ENCODE results near the gene PCGF1. TPM values are rescaled to one million over a fixed set of nuclear protein-coding genes. Genes with fewer than 3 reads are reported as not detected.

Gene PCGF1
- total and polyA plus RNA-seq, 9 of the 15 experiments (the other 6 are each of a cell fraction or from before 2014, with no cell fraction given), result 20.3 to 45.7 (median 29.3) TPM

DNA sequence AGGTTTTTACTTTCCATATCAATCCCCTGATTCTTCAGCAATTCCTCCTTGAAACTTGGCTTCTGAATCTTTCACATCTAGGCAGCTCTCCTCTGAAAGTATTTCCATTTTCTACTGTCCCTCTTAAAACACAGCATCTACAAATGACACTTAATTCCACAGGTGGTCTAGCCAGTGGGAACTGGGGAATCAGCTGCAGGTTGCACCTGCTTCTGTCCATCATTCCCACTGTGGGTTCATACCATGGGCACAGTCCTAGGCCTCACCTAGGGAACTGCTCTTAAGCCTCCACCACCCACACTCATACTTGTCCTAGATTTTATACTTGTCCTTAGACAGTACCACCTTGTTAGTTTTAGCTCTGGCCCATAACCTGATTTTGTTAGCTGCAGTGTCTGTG, 44.0 kb upstream of the PCGF1 start:
- in situ Hi-C loops (cut with MboI) (no loop called here), intact Hi-C loops (cut with micrococcal nuclease) (no loop called here)
- no peaks in the 10 kb centered on the region for H3K9me1 ChIP-seq (ENCODE audit: control insufficient read depth, insufficient read depth, low read length)
- no peaks in the 10 kb centered on the region for H4K20me1 ChIP-seq (replicated peaks; ENCODE audit: control insufficient read depth, insufficient read depth, low read length)
- H3K4me3 ChIP-seq, result no peak overlapping the region
- POLR2A ChIA-PET, result interaction anchor here (0.5 to 1.5 kb wide), 3 partner anchors 9 to 148 kb away, joined by 3 to 4 read pairs (median 3); no protein-coding TSS in a partner anchor
- peaks cover 16% of the 10 kb centered on the region; the same call in 2 of the 3 replicates for H3K79me2 ChIP-seq (ENCODE audit: control insufficient read depth, insufficient read depth, low read length)
- CTCF ChIA-PET (ENCODE audit: low intra/inter-chr PET ratio), result no interaction called here
- no peak overlapping the region for H2AFZ ChIP-seq (ENCODE audit: low read depth, low read length)
- no peak for ATAC-seq
- TF ChIP-seq DPF2 (IDR thresholded peaks at IDR 0.05) (no peak), ZFPM2 (CRISPR knock-in tag; IDR thresholded peaks at IDR 0.05) (no peak), EWSR1 (IDR thresholded peaks at IDR 0.05; ENCODE audit: borderline replicate concordance, low read depth, partially characterized antibody) (no peak), ZBTB1 (CRISPR knock-in tag; IDR thresholded peaks at IDR 0.05; ENCODE audit: borderline replicate concordance, low read depth) (no peak), RBM34 (IDR thresholded peaks at IDR 0.05; ENCODE audit: borderline replicate concordance, insufficient read depth, low read length) (no peak), ELF1 (tag; IDR thresholded peaks at IDR 0.05) (no peak), FOXK2 (conservative IDR thresholded peaks at IDR 0.05 in 1 of 2, IDR thresholded peaks at IDR 0.05 in 1 of 2; ENCODE audit: low read depth in 2 of 2) (no peak), XRCC3 (IDR thresholded peaks at IDR 0.05) (no peak), ZNF785 (CRISPR knock-in tag; IDR thresholded peaks at IDR 0.05) (no peak), RBM39 (optimal IDR thresholded peaks at IDR 0.05; ENCODE audit: low read depth, low read length) (no peak), BDP1 (IDR thresholded peaks at IDR 0.05; ENCODE audit: insufficient read depth, insufficient read length) (no peak), NFRKB (IDR thresholded peaks at IDR 0.05; ENCODE audit: low read depth) (no peak), ZNF445 (CRISPR knock-in tag; IDR thresholded peaks at IDR 0.05; ENCODE audit: low read depth) (no peak)
- TF ChIP-seq, protein P1, sequence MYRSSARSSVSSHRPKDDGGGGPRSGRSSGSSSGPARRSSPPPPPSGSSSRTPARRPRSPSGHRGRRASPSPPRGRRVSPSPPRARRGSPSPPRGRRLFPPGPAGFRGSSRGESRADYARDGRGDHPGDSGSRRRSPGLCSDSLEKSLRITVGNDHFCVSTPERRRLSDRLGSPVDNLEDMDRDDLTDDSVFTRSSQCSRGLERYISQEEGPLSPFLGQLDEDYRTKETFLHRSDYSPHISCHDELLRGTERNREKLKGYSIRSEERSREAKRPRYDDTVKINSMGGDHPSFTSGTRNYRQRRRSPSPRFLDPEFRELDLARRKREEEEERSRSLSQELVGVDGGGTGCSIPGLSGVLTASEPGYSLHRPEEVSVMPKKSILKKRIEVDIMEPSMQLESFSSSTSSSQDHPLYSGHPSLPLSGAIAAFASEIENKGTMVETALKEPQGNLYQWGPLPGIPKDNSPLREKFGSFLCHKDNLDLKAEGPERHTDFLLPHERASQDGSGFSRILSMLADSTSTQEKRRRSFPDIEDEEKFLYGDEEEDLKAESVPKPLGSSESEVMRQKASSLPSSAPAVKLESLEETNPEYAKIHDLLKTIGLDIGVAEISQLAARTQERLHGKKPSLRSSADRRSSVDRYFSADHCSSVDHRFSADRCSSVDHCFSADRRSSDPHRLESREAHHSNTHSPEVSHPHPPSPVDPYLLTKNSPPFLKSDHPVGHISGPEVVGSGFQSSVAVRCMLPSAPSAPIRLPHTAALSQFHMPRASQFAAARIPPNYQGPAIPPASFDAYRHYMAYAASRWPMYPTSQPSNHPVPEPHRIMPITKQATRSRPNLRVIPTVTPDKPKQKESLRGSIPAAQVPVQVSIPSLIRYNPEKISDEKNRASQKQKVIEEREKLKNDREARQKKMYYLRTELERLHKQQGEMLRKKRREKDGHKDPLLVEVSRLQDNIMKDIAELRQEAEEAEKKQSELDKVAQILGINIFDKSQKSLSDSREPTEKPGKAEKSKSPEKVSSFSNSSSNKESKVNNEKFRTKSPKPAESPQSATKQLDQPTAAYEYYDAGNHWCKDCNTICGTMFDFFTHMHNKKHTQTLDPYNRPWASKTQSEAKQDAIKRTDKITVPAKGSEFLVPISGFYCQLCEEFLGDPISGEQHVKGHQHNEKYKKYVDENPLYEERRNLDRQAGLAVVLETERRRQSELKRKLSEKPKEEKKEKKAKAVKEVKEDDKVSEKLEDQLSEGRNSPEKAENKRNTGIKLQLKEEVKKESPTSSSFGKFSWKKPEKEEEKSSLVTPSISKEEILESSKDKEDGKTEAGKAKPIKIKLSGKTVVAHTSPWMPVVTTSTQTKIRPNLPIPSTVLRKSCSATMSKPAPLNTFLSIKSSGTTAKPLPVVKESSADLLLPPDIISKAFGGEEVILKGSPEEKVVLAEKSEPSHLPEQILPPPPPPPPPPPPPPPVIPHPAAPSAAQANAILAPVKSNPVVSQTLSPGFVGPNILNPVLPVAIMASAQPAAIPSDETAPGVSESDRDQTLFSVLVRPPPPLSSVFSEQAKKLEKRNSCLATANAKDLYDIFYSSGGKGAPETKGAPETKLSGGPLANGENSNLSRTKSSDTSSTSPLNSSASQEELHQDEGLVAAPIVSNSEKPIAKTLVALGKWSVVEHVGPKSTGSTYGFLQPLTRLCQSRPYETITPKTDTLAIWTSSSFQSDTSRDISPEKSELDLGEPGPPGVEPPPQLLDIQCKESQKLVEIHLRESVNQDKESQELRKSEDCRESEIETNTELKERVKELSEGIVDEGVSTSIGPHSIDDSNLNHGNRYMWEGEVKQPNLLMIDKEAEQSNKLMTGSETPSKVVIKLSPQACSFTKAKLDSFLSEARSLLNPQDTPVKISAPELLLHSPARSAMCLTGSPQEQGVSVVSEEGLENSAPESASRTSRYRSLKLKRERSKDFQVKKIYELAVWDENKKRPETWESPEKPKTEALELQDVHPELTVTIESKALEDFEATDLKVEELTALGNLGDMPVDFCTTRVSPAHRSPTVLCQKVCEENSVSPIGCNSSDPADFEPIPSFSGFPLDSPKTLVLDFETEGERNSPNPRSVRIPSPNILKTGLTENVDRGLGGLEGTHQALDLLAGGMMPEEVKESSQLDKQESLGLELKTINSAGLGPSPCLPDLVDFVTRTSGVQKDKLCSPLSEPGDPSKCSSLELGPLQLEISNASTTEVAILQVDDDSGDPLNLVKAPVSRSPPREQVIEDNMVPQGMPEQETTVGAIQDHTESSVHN (IDR thresholded peaks at IDR 0.05; ENCODE audit: borderline replicate concordance in 1 of 2, low read depth in 1 of 2), result no peak
- TF ChIP-seq, protein P2, sequence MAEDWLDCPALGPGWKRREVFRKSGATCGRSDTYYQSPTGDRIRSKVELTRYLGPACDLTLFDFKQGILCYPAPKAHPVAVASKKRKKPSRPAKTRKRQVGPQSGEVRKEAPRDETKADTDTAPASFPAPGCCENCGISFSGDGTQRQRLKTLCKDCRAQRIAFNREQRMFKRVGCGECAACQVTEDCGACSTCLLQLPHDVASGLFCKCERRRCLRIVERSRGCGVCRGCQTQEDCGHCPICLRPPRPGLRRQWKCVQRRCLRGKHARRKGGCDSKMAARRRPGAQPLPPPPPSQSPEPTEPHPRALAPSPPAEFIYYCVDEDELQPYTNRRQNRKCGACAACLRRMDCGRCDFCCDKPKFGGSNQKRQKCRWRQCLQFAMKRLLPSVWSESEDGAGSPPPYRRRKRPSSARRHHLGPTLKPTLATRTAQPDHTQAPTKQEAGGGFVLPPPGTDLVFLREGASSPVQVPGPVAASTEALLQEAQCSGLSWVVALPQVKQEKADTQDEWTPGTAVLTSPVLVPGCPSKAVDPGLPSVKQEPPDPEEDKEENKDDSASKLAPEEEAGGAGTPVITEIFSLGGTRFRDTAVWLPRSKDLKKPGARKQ (CRISPR knock-in tag; IDR thresholded peaks at IDR 0.05), result no peak
- no peaks in the 10 kb centered on the region for H3K27me3 ChIP-seq (ENCODE audit: control insufficient read depth in 2 of 2, insufficient read depth in 2 of 2, low read length in 2 of 2)
- peak; percentile 26 for FAIRE-seq
- no peaks in the 10 kb centered on the region for H3K9me3 ChIP-seq (replicated peaks; ENCODE audit: control insufficient read depth, insufficient read depth, low read depth, low read length)
- H3K9ac ChIP-seq (ENCODE audit: insufficient read depth in 1 of 2, low read depth in 2 of 2, low read length in 2 of 2), result no peak overlapping the region
- peaks cover 7% of the 10 kb centered on the region; the same call in 1 of the 3 replicates for H3K36me3 ChIP-seq (ENCODE audit: control insufficient read depth, insufficient read depth, low read length)
- no peak overlapping the region for H3K27ac ChIP-seq (ENCODE audit: extremely low read depth, low read depth, low read length)
- peaks cover 25 to 66% of the 10 kb centered on the region in 2 experiments for H3K4me1 ChIP-seq (replicated peaks in 1 of 2; ENCODE audit: control insufficient read depth in 2 of 2, insufficient read depth in 2 of 2, low read length in 2 of 2)
- no TSS peak for BruUV-seq (replicated peaks)
- no peak for DNase-seq (ENCODE audit: extremely low read depth in 1 of 4, low spot score in 3 of 4)
- no peak overlapping the region for H3K4me2 ChIP-seq (ENCODE audit: insufficient read depth, low read length)

Measured in K562 (cell line).